Body of pancreas (tissue), 4 donors: Measurements from ENCODE around the gene ECSIT. TPM values are rescaled to one million over a fixed set of nuclear protein-coding genes. Genes with fewer than 3 reads are reported as not detected.

Source experiments
- ATAC-seq: fragments of 150-250 bp; one replicate; pipeline ENCODE4 v1.9.1; 2016
- DNase-seq, 4 donors: peaks; one replicate each; pipeline ENCODE4 v3.0.0-alpha.2; 2019
- H3K27ac ChIP-seq, 4 donors: fragments of 200-600 bp; sonication (generic); 1 replicate in 3 of 4; 2 replicates in 1 of 4; pipeline versions ENCODE4 v1.5.1 to v1.6.1; 2016 to 2019; ENCODE audit warnings: mild to moderate bottlenecking in 1 of 4, mixed read lengths in 1 of 4, moderate library complexity in 1 of 4
- H3K27me3 ChIP-seq, 2 donors: fragments of 200-600 bp; sonication (generic); one replicate each; pipeline ENCODE4 v1.6.0; 2016; ENCODE audit warnings: mild to moderate bottlenecking in 1 of 2
- H3K36me3 ChIP-seq, 2 donors: fragments of 200-600 bp; sonication (generic); replicated peaks in 1 of 2; 2 replicates each; pipeline ENCODE4 v1.5.1; 2016; ENCODE audit warnings: low read depth in 2 of 2; ENCODE audit not compliant: insufficient read depth in 1 of 2
- H3K4me1 ChIP-seq: fragments of 200-600 bp; sonication (generic); one replicate; pipeline ENCODE4 v1.6.0; 2016
- H3K4me3 ChIP-seq, 2 donors: fragments of 200-600 bp; sonication (generic); 1 replicate in 1 of 2; 2 replicates in 1 of 2; pipeline ENCODE4 v1.5.1; 2016 to 2019
- H3K9me3 ChIP-seq, 3 donors: fragments of 200-600 bp; sonication (generic); 1 replicate in 2 of 3; 2 replicates in 1 of 3; pipeline ENCODE4 v1.5.1; 2016
- CTCF ChIP-seq, 7 experiments: fragments of 450-650 bp in 4 of 7; fragments of 200-600 bp in 3 of 7; sonication (generic) in 3 of 7; IDR thresholded peaks; one replicate each; pipeline ENCODE4 v1.5.1; 2016 to 2019; ENCODE audit warnings: antibody characterized with exemption in 7 of 7
- POLR2A ChIP-seq, 3 donors: fragments of 450-650 bp; IDR thresholded peaks; one replicate each; pipeline ENCODE4 v1.6.1; 2016; ENCODE audit warnings: antibody characterized with exemption in 3 of 3, mild to moderate bottlenecking in 2 of 3
- WGBS, 2 donors: methylation state at CpG; one replicate each; pipeline ENCODE4 v1.1.5; 2017; 5-methylcytosine and 5-hydroxymethylcytosine counted together
- intact Hi-C: fragments of 100-400 bp; cut with DNase I; formaldehyde crosslinking; loops from one replicate; pipeline ENCODE4 v1.15.1; 2023
- total RNA-seq, 2 donors: library from RNA; depleted of rRNA; stranded (reverse); fragments of >200 nt; gene quantifications; one replicate each; pipeline ENCODE4 v1.1.0, GENCODE V29; 2016

The ECSIT gene
- total RNA-seq, 2 donors from 2014 or later, result 55.8 to 79.1 TPM

GRCh38 chr19:11549386-11549953 is 20.5 kb upstream of the ECSIT start:
- no peaks in the 10 kb centered on the region for H3K27me3 ChIP-seq
- WGBS, 2 donors, result 81 to 90% methylated on average over 3 to 19 of the region's 24 CpGs
- DNase-seq (no peak), ATAC-seq (no peak)
- no peaks in the 10 kb centered on the region for H3K4me1 ChIP-seq
- intact Hi-C loops, result no loop called here
- TF ChIP-seq POLR2A (IDR thresholded peaks at IDR 0.05) (no peak), CTCF (IDR thresholded peaks at IDR 0.05) (no peak)
- H3K27ac ChIP-seq, result no peak overlapping the region
- no peak overlapping the region for H3K4me3 ChIP-seq
- no peaks in the 10 kb centered on the region for H3K9me3 ChIP-seq
- peaks cover 0 to 13% of the 10 kb centered on the region in 2 donors for H3K36me3 ChIP-seq

DNA sequence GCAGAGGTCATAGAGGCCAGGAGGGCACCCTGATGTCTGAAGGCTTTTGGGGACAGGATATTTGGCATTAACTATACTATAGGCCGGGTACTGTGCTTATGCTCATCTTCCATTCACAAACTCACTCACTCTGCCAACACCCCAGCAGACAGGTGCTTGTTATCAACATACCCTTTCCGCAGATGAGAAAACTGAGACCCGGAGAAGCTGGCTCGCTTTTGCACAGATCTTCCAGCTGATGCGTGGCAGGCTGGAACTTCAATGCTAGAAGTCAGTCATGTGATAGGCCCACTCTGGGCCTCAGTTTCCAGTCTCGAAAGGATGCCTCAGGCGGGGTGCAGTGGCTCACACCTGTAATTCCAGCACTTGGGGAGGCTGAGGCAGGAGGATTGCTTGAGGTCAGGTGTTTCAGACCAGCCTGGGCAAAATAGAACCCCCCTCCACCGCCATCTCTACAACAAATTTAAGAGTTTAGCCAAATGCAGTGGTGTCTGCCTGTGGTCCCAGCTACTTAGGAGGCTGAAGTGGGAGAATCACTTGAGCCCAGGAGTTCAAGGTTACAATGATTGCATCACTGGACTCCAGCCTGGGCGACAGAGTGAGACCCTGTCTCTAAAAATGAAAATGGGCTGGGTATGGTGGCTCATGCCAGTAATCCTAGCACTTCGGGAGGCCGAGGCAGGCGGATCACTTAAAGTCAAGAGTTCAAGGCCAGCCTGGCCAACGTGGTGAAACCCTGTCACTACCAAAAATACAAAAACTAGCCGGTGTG is 19.2 kb upstream of the ECSIT start:
- Histone ChIP-seq H3K9me3 (no peaks in the 10 kb centered on the region), H3K4me3 (no peak overlapping the region), H3K4me1 (no peaks in the 10 kb centered on the region), H3K36me3 (peaks cover 0 to 6% of the 10 kb centered on the region in 2 donors), H3K27me3 (no peaks in the 10 kb centered on the region), H3K27ac (no peak overlapping the region)
- DNase-seq (no peak), ATAC-seq (no peak)
- no peak for TF ChIP-seq POLR2A (IDR thresholded peaks at IDR 0.05)
- TF ChIP-seq CTCF (IDR thresholded peaks at IDR 0.05), result no peak
- 56 to 84% methylated on average over 5 to 14 of the region's 14 CpGs for WGBS, 2 donors
- intact Hi-C loops, result no loop called here

GRCh38 chr19:11541238-11541637 is 12.3 kb upstream of the ECSIT start:
- H3K27me3 ChIP-seq, result peaks cover 0 to 11% of the 10 kb centered on the region in 2 donors
- ATAC-seq, result no peak
- H3K36me3 ChIP-seq, result no peaks in the 10 kb centered on the region
- no peak overlapping the region for H3K27ac ChIP-seq
- 68 to 77% methylated on average over 3 of the region's 3 CpGs for WGBS, 2 donors
- intact Hi-C loops, result no loop called here
- no peak for DNase-seq
- no peak overlapping the region for H3K4me3 ChIP-seq
- no peaks in the 10 kb centered on the region for H3K9me3 ChIP-seq
- no peak for TF ChIP-seq POLR2A (IDR thresholded peaks at IDR 0.05)
- no peak for TF ChIP-seq CTCF (IDR thresholded peaks at IDR 0.05)
- H3K4me1 ChIP-seq, result peaks cover 6% of the 10 kb centered on the region

- 55 to 75% methylated on average over 2 to 5 of the region's 5 CpGs for WGBS, 2 donors
- intact Hi-C loops, result no loop called here
- H3K9me3 ChIP-seq, result no peaks in the 10 kb centered on the region
- no peak overlapping the region for H3K4me3 ChIP-seq
- H3K36me3 ChIP-seq, result no peaks in the 10 kb centered on the region
- H3K4me1 ChIP-seq, result peaks cover 12% of the 10 kb centered on the region
- peak in 1 of 4 donors; percentile 29 for DNase-seq
- TF ChIP-seq POLR2A (IDR thresholded peaks at IDR 0.05) (no peak), CTCF (IDR thresholded peaks at IDR 0.05) (no peak)
- peaks cover 0 to 11% of the 10 kb centered on the region in 2 donors for H3K27me3 ChIP-seq
- H3K27ac ChIP-seq, result no peak overlapping the region
- ATAC-seq, result no peak
Observed at GRCh38 chr19:11540645-11541044, 11.7 kb upstream of the ECSIT start.
